Measurements from ENCODE around the gene PLD2. TPM values are rescaled to one million over a fixed set of nuclear protein-coding genes. Genes with fewer than 3 reads are reported as not detected.
A peak's percentile ranks its signal among the peaks of the same experiment; 100 is the strongest.
"Not testable (repeated sequence)": the region's sequence is repeated elsewhere in the genome, so short reads cannot be mapped to it uniquely, and the experiment has no call there.

Gene PLD2
- total RNA-seq, 1 donor from 2014 or later, result 59.1 TPM

DNA sequence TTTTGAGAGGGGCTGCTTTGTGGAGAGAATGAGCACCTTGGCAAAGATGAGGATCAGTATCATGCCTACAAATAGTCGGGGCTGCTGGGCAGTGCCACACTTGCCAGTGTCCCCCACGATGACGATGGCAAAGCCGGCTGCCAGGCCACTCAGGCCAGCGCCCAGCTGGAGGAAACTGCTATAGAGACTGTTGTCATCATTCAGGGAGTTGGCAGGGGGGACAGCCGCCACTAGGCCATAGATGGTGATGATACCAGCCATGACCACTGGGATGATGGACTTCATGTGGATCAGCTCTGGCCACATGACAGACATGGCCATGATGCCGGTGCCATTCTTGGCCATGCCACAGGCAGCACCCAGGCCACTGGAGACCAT, 50.0 kb downstream of the PLD2 start:
- DNase-seq (ENCODE audit: low spot score), result no peak

DNA sequence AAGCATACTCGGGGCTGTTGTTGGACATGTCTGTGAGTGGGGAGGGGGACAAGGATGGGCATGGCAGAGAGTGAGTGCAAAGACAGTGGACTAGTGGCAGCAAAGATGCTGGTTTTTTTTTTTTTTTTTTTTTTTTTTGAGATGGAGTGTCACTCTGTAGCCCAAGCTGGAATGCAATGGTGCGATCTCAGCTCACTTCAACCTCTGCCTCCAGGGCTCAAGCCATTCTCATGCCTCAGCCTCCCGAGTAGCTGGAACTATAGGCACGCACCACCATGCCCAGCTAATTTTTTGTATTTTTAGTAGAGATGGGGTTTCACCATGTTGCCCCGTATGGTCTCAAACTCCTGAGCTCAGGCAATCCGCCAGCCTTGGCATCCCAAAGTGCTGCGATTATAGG, 50.4 kb downstream of the PLD2 start:
- not testable (repeated sequence) for DNase-seq (ENCODE audit: low spot score)

DNA sequence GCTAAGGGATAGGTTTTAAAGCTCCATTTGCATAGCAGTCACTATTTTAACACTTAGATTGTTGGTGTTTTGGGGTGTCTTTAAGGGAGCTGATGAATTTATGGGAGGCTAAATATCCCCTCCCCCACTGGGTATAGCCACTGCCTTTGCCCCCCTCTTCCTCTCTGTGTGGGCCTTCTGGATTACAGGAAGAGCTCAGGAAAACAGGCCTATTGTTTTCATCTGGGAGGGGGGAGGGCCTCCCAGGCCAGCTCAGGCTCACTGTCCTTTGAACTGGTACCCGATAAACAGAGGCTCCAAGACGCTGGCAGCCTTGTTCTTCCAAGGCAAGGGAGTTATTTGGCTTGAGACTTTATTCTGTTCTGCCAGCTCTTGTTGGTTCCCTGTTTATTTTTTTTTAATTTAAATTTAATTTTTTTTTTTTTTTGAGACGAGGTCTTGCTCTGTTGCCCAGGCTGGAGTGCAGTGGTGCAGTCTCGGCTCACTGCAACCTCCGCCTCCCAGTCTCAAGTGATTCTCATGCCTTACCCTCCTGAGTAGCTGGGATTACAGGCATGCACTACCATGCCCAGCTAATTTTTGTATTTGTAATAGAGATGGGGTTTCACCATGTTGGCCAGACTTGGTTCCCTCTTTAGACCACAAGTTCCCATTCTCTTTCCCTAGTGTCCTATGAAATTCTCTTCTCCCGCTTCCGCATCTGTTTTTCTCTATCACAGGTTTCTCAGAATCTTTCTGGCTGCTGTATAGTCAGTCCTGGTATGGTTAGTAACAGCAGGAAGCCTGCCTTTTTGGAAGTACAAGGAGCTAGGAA, 51.3 kb downstream of the PLD2 start:
- no peak for DNase-seq (ENCODE audit: low spot score)

DNA sequence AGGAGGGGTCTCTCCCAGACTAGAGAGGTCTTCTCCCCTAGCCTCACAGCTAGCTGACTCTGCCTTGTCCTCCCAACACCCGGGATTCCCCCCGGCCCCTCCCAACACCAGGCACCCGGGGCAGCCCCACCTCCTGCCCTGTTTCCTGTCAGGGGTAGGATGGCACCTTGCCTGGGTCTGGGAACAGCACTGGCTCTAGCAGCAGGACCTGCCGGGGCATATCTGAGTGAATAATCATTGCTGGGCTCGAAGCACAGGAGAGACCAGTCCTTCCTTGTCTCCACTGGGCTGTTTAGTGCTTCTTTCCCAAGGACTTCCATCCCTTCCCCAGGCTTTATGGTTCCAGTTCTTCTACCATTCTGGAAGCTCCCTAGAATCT, 51.9 kb downstream of the PLD2 start:
- peak; percentile 81 for DNase-seq (ENCODE audit: low spot score)

DNA sequence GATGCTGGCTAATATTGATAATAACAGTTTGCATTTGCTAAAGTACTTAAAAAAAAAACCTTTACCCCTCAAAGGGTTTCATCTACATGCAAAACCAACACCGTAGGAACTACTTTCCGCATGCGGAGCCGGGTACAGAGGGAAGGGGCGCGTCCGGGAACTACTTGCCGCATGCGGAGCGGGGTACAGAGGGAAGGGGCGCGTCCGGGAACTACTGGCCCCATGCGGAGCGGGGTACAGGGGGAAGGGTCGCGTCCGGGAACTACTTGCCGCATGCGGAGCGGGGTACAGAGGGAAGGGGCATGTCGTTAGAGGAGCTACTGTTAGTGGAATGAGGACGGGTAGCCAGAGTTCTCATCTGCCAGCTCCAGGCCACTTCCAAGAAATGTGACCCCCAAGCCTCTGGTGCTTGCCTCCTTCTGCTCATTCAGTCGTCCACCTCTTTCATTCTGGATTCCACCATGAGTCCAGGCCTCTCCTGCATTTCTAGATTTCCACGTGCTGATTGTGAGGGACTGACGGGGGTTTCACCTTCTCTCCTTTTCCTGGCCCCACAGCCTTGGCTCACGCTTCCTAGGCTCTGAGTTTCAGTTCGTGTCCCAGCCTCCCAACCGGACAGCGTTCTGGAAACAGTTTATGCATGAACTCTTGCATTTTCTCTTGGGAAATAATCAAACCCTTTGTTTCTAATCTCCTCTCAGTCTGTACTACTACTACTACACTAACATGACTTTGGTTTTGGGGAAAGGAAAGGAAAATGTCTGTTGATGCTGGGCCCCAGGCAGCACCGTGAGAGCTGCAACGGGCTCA, 53.1 kb downstream of the PLD2 start:
- DNase-seq (ENCODE audit: low spot score), result no peak

DNA sequence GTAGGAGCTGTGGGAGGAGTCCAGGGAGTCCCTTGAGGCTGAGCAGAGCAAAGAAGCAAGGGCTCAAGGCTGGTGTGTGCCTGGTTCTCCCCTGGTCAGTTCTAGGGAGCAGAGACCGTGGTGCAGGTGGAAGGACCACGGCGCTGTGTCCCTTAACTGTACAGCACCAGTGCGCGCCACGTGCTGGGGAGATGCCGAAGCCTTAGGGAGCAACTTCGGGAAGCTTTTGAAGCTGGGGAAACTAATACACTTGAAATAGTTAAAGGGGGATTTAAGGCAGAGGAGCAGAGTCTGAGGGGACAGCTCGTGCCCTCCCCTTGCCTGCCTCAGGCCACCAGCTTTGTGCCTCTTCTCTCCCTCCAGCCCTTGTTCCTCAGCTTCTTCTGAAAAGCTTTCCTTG, 53.7 kb downstream of the PLD2 start:
- DNase-seq (ENCODE audit: low spot score), result no peak

DNA sequence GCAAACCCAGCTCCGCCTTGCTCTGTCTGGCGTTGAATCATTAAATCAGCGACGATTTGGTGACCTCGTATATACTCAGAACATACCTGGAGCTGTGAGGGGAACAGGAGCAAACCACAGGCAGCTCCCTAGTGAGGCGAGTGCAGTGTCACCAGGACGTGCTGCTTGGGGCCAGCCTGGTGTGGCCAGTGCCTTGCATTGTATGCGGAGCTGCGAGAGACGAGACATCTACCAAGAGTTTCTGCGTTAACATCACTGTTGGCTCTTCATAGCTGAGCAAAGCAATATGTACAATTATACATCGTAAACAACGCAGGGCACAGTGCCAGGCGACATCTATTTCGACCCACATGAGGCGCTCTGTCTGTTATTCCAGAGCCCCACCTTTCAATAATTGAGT, 54.1 kb downstream of the PLD2 start:
- DNase-seq (ENCODE audit: low spot score), result no peak

DNA sequence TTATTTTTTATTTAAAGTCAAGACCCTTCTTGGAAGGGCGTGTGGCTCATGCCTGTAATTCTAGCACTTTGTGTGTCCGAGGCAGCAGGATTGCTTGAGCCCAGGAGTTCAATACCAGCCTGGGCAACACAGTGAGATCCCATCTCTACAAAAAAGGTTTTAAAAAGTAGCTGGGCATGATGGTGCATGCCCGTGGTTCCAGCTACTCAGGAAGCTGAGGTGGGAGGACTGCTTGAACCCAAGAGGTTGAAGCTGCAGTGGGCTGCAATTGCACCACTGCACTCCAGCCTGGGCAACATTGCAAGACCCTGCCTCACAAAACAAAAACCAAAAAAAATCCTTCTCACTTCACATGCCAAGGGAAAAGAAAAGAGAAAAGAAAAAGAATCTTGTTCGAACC, 55.8 kb downstream of the PLD2 start:
- DNase-seq (ENCODE audit: low spot score), result no peak

DNA sequence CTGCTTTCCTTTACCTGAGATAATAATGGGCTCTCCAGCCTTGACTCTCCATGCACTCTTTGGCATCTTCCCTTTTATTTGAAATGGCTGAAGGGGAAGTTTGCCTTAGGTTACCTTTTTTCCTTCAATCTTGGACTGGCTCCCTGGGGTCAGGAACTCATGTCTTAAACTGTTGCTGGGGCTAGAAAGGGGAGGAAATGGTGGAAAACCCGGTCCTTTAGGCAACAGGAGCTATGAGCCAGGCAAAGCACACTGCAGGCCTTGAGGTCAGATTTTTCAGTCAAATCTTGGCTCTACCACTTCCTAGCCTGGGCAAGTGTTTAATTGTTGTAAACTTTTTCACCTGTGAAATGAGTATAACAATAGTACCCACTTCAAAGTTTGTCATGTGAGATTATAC, 56.4 kb downstream of the PLD2 start:
- no peak for DNase-seq (ENCODE audit: low spot score)

DNA sequence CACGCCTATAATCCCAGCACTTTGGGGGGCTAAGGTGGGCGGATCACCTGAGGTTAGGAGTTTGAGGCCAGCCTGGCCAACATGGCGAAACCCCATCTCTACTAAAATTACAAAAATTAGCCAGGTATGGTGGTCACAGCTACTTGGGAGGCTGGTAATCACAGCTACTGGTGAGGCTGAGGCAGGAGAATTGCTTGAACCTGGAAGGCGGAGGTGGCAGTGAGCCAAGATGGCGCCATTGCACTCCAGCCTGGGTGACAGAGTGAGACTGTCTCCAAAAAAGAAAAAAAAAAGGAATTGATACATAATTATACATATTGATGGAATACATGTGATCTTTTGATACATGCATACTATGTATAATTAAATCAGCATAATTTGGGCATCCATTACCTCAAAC, 60.6 kb downstream of the PLD2 start:
- not testable (repeated sequence) for DNase-seq (ENCODE audit: low spot score)

DNA sequence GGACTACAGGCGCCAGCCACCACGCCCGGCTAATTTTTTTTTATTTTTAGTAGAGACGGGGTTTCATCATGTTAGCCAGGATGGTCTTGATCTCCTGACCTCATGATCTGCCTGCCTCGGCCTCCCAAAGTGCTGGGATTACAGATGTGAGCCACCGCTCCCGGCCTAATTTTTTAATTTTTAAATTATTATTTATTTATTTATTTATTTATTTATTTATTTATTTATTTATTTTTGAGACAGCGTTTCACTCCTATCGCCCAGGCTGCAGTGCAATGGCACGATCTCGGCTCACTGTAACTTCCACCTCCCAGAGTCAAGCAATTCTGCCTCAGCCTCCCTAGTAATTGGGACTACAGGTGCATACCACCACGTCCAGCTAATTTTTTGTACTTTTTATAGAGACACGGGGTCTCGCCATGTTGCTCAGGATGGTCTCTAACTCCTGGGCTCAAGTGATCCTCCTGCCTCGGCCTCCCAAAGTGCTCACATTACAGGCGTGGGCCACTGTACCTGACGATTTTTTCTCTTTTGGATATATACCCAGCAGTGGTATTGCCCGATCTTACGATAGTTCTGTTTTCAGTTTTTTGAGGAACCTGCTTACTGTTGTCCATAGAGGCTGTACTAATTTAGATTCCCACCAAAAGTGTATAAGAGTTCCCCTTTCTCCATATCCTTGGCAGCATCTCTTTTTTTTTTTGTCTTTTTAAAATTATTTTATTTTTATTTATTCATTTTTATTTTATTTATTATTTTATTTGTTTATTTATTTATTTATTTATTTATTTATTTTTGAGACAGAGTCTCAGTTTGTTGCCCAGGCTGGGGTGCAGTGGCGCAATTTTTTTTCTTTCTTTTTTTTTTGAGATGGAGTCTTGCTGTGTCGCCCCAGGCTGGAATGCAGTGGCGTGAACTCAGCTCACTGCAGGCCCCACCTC, 62.4 kb downstream of the PLD2 start:
- DNase-seq (ENCODE audit: low spot score), result not testable (repeated sequence)

DNA sequence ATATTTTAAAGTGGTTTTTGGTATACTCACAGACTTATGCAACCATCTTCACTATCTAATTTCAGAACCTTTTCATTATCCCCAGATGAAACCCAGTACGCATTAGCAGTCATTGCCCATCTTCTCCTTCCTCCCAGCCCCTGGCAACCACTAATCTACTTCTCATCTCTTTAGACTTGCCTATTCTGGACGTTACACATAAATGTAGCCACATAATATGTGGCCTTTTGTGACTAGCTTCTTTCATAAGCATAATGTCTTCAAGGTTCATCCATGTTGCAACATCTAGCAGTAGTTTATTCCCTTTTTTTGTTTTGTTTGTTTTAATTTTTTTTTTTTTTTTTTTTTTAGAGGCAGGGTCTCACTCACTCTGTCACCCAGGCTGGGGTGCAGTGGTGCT, 63.9 kb downstream of the PLD2 start:
- DNase-seq (ENCODE audit: low spot score), result no peak

DNA sequence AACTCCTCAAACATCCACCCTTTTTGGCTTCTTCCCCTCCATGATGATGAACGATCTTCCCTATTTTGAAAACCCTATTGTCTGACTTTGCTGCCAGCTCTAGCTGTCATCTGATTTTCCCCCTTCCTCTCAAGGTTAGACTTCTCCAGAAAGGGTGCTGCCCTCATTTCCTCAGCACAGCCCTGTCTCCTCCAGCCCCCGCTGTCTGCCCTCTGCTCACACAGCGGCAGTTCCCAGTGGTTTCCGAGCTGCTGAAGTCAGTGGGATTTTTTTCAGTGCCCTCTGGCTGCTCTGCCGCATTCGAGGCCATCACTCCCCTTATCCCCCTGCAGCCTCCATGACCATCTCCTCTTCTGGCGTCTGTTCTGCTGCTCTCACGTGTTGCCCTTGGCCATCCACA, 65.8 kb downstream of the PLD2 start:
- no peak for DNase-seq (ENCODE audit: low spot score)

Other genes with a start within 250 kb of the PLD2 start
- 83.6 TPM for gene GGT6, start 246.6 kb upstream of the PLD2 start, total RNA-seq
- 2.0 TPM for gene SMTNL2, start 222.6 kb upstream of the PLD2 start, total RNA-seq
- gene ALOX15, start 165.5 kb upstream of the PLD2 start, total RNA-seq, result 1.2 TPM
- gene PELP1, start 103.0 kb upstream of the PLD2 start, total RNA-seq, result 56.9 TPM
- 40.8 TPM for gene ARRB2, start 96.5 kb upstream of the PLD2 start, total RNA-seq
- gene MED11, start 75.7 kb upstream of the PLD2 start, total RNA-seq, result 19.5 TPM
- 1.7 TPM for gene ZMYND15, start 67.3 kb upstream of the PLD2 start, total RNA-seq
- 26.8 TPM for gene CXCL16, start 67.2 kb upstream of the PLD2 start, total RNA-seq
- not detected for gene TM4SF5, start 35.3 kb upstream of the PLD2 start, total RNA-seq
- gene VMO1, start 20.8 kb upstream of the PLD2 start, total RNA-seq, result 0.89 TPM
- gene GLTPD2, start 18.2 kb upstream of the PLD2 start, total RNA-seq, result not detected
- 97.9 TPM for gene PSMB6, start 11.0 kb upstream of the PLD2 start, total RNA-seq
- 119 TPM for gene MINK1, start 26.2 kb downstream of the PLD2 start, total RNA-seq
- gene C17orf107, start 92.4 kb downstream of the PLD2 start, total RNA-seq, result 4.6 TPM
- 1.2 TPM for gene CHRNE, start 95.9 kb downstream of the PLD2 start, total RNA-seq
- gene GP1BA, start 125.1 kb downstream of the PLD2 start, total RNA-seq, result not detected
- 62.0 TPM for gene SLC25A11, start 132.9 kb downstream of the PLD2 start, total RNA-seq
- 129 TPM for gene RNF167, start 133.1 kb downstream of the PLD2 start, total RNA-seq
- 598 TPM for gene PFN1, start 141.4 kb downstream of the PLD2 start, total RNA-seq
- gene ENO3, start 144.0 kb downstream of the PLD2 start, total RNA-seq, result 6.2 TPM
- gene SPAG7, start 160.7 kb downstream of the PLD2 start, total RNA-seq, result 66.4 TPM
- gene CAMTA2, start 180.5 kb downstream of the PLD2 start, total RNA-seq, result 86.0 TPM
- 1.1 TPM for gene INCA1, start 190.4 kb downstream of the PLD2 start, total RNA-seq
- gene KIF1C, start 190.8 kb downstream of the PLD2 start, total RNA-seq, result 141 TPM
- 2.5 TPM for gene SLC52A1, start 228.3 kb downstream of the PLD2 start, total RNA-seq

All from ureter (tissue), 1 donor.